HL-60 (cell line): ENCODE measurements around the gene ZRANB1.

Source experiments
- DNase-seq, 2 experiments: peaks; one replicate each; pipeline ENCODE4 v3.0.0-alpha.2; 2010 to 2020; ENCODE audit warnings: low read depth in 1 of 2, low spot score in 1 of 2
- H3K27ac ChIP-seq: fragments of 250-450 bp; sonication (Bioruptor Pico); replicated peaks from 2 replicates; pipeline ENCODE4 v1.5.1; 2020; ENCODE audit warnings: mild to moderate bottlenecking, moderate library complexity
- H3K27me3 ChIP-seq: fragments of 250-450 bp; sonication (Bioruptor Pico); 2 replicates; pipeline ENCODE4 v1.5.1; 2021; ENCODE audit warnings: mild to moderate bottlenecking, moderate library complexity; ENCODE audit not compliant: insufficient read depth, poor library complexity, severe bottlenecking
- H3K4me3 ChIP-seq: replicated peaks from 2 replicates; pipeline ENCODE4 v1.5.1; 2011; ENCODE audit warnings: mild to moderate bottlenecking, control low read depth, low read length; ENCODE audit not compliant: insufficient read depth
- CTCF ChIP-seq: IDR thresholded peaks from one replicate; pipeline ENCODE4 v1.5.1; 2011; ENCODE audit warnings: low read length, control low read depth, inconsistent platforms; ENCODE audit not compliant: insufficient read depth
- GABPA ChIP-seq: IDR thresholded peaks from 2 replicates; pipeline ENCODE4 v1.6.1; 2012; ENCODE audit warnings: low read depth
- POLR2AphosphoS5 ChIP-seq: IDR thresholded peaks from 2 replicates; pipeline ENCODE4 v1.6.1; 2012; ENCODE audit warnings: low read depth
- REST ChIP-seq: IDR thresholded peaks from 2 replicates; pipeline ENCODE4 v1.6.1; 2012; ENCODE audit warnings: low read depth; ENCODE audit not compliant: insufficient replicate concordance
- SPI1 ChIP-seq: IDR thresholded peaks from 2 replicates; pipeline ENCODE4 v1.6.1; 2012; ENCODE audit warnings: low read depth, mild to moderate bottlenecking, borderline replicate concordance

Gene ZRANB1

GRCh38 chr10:124916585-124917427 lies 25.1 kb upstream of the ZRANB1 start:
- Histone ChIP-seq H3K27me3 (no peaks in the 10 kb centered on the region), H3K27ac (peak overlapping the region; percentile 95), H3K4me3 (peak overlapping the region; percentile 94)
- peak; percentile 85 to 97 for DNase-seq
- TF ChIP-seq POLR2AphosphoS5, result peak; percentile 96
- TF ChIP-seq SPI1, result peak; percentile 78
- TF ChIP-seq CTCF, result no peak
- no peak for TF ChIP-seq GABPA
- peak; percentile 43 for TF ChIP-seq REST

- Histone ChIP-seq H3K27me3 (no peaks in the 10 kb centered on the region), H3K4me3 (peak overlapping the region; percentile 94), H3K27ac (peak overlapping the region; percentile 82)
- peak in 1 of 2 experiments; percentile 47 for DNase-seq
- 0 out of 2 replicates have a peak, but pooled peaks have one; percentile 18 for TF ChIP-seq POLR2AphosphoS5
- no peak for TF ChIP-seq REST
Observed at GRCh38 chr10:124917428-124918190, 24.3 kb upstream of the ZRANB1 start.

GRCh38 chr10:124918191-124918830 lies 23.6 kb upstream of the ZRANB1 start:
- Histone ChIP-seq H3K4me3 (peak overlapping the region; percentile 94), H3K27me3 (no peaks in the 10 kb centered on the region), H3K27ac (peak overlapping the region; percentile 82)
- TF ChIP-seq GABPA, result no peak
- TF ChIP-seq POLR2AphosphoS5, result no peak
- TF ChIP-seq CTCF, result no peak
- no peak for TF ChIP-seq REST
- no peak for TF ChIP-seq SPI1
- peak in 1 of 2 experiments; percentile 24 for DNase-seq
